ENCODE results near the gene GRB10.

GRCh38 chr7:50688226-50688590 lies 94.5 kb downstream of the GRB10 start:
- TF ChIP-seq CTCF (IDR thresholded peaks at IDR 0.05; ENCODE audit: poor library complexity, severe bottlenecking) (no peak), POLR2AphosphoS5 (IDR thresholded peaks at IDR 0.05) (no peak), RAD21 (conservative IDR thresholded peaks at IDR 0.05) (no peak), EP300 (conservative IDR thresholded peaks at IDR 0.05; ENCODE audit: poor library complexity, severe bottlenecking) (no peak), MXI1 (conservative IDR thresholded peaks at IDR 0.05; ENCODE audit: poor library complexity, severe bottlenecking) (no peak), EZH2 (IDR thresholded peaks at IDR 0.05; ENCODE audit: borderline replicate concordance, insufficient read depth, low read length, poor library complexity, severe bottlenecking) (no peak), SMC3 (conservative IDR thresholded peaks at IDR 0.05; ENCODE audit: poor library complexity) (no peak), REST (IDR thresholded peaks at IDR 0.05; ENCODE audit: borderline replicate concordance) (no peak)
